ENCODE measurements around the gene COL24A1.
"Not testable (repeated sequence)": the region's sequence is repeated elsewhere in the genome, so short reads cannot be mapped to it uniquely, and the experiment has no call there.

COL24A1 gene

GRCh38 chr1:85976516-85977205 lies 179.9 kb downstream of the COL24A1 start:
- DNase-seq, result no peak

GRCh38 chr1:85975912-85976371 lies 180.6 kb downstream of the COL24A1 start:
- no peak for DNase-seq

- no peak for DNase-seq
Observed at GRCh38 chr1:85962457-85962856, 194.1 kb downstream of the COL24A1 start.

GRCh38 chr1:85957760-85958159 lies 198.8 kb downstream of the COL24A1 start:
- DNase-seq, result no peak

- DNase-seq, result not testable (repeated sequence)
Observed at GRCh38 chr1:85955218-85955617, 201.4 kb downstream of the COL24A1 start.

- DNase-seq, result no peak
Observed at GRCh38 chr1:85952460-85952859, 204.1 kb downstream of the COL24A1 start.

- DNase-seq, result no peak
Observed at GRCh38 chr1:85947186-85947585, 209.4 kb downstream of the COL24A1 start.

GRCh38 chr1:85943945-85944344 lies 212.6 kb downstream of the COL24A1 start:
- DNase-seq, result no peak

- DNase-seq, result no peak
Observed at GRCh38 chr1:85943526-85943925, 213.0 kb downstream of the COL24A1 start.

GRCh38 chr1:85940656-85941306 lies 215.8 kb downstream of the COL24A1 start:
- no peak for DNase-seq

GRCh38 chr1:85938829-85939228 lies 217.7 kb downstream of the COL24A1 start:
- no peak for DNase-seq

GRCh38 chr1:85936470-85936869 lies 220.1 kb downstream of the COL24A1 start:
- DNase-seq, result no peak

GRCh38 chr1:85936057-85936456 lies 220.5 kb downstream of the COL24A1 start:
- DNase-seq, result no peak

- DNase-seq, result no peak
Observed at GRCh38 chr1:85935234-85935633, 221.3 kb downstream of the COL24A1 start.

- no peak for DNase-seq
Observed at GRCh38 chr1:85934516-85934915, 222.1 kb downstream of the COL24A1 start.

GRCh38 chr1:85933961-85934360 lies 222.6 kb downstream of the COL24A1 start:
- no peak for DNase-seq

- DNase-seq, result no peak
Observed at GRCh38 chr1:85911742-85912141, 244.8 kb downstream of the COL24A1 start.

GRCh38 chr1:85900921-85901320 lies 255.7 kb downstream of the COL24A1 start:
- no peak for DNase-seq

- no peak for DNase-seq
Observed at GRCh38 chr1:85898861-85899260, 257.7 kb downstream of the COL24A1 start.

- DNase-seq, result no peak
Observed at GRCh38 chr1:85894651-85895050, 261.9 kb downstream of the COL24A1 start.

GRCh38 chr1:85892366-85892765 lies 264.2 kb downstream of the COL24A1 start:
- no peak for DNase-seq

GRCh38 chr1:85889870-85890269 lies 266.7 kb downstream of the COL24A1 start:
- DNase-seq, result no peak

GRCh38 chr1:85888921-85889320 lies 267.7 kb downstream of the COL24A1 start:
- no peak for DNase-seq

- DNase-seq, result no peak
Observed at GRCh38 chr1:85884372-85885035, 272.1 kb downstream of the COL24A1 start.

Measured in stimulated activated CD4-positive, alpha-beta T cell treated with anti-CD3 and anti-CD28 coated beads, Interleukin-4, amount 100 ng/mL, for 4 hours (primary cell).